ENCODE results near the gene NPHP4.

Gene NPHP4

DNA sequence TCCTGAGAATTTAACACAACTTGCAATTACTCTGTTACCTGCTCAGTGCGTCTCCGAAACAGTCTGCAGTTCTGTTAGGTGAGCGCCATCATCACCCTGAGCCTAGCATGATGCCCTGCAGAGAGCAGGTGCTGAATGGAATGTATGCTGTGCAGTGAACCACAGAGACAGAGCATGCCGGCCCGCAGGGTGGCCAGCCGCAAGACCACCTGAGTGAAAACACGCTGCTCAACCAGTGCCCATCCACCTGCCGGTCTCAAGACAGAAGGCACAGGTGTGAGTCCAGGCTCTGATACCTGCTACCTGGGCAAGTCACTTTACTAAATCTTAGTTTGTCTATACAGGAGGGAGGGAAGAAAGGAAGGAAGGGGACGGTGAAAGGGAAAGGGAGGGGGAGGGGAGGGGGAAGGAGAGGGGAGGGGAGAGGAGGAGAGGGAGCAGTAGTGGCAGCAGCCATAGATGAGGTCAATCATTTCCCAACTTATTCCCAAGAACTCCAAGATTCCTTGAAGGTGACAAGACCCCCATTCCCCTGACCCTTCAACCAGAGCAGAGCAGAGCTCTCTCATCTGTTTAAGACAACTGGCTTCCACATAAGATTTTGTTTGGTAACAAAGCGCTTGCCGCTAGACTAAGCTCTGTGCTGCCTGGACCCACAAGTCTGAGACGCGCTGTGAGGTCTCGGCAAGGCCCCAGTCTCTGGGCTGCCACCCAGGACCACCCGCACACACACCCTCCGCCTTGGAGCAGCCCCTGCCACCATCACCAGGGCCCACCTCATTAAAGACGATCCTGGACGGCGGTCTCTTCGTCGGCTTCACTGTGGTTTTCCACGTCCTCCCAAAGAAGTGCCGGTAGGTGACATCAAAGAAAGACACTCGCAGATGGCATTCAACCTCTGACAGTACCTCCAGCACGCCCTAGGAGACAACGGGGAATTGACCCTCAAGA, 14.5 kb downstream of the NPHP4 start:
- no peak for DNase-seq (ENCODE audit: low read depth in 2 of 2)
- no peak overlapping the region for H3K4me3 ChIP-seq (replicated peaks in 1 of 2; ENCODE audit: low read depth in 2 of 2, low read length in 2 of 2)
- TF ChIP-seq, protein P1, sequence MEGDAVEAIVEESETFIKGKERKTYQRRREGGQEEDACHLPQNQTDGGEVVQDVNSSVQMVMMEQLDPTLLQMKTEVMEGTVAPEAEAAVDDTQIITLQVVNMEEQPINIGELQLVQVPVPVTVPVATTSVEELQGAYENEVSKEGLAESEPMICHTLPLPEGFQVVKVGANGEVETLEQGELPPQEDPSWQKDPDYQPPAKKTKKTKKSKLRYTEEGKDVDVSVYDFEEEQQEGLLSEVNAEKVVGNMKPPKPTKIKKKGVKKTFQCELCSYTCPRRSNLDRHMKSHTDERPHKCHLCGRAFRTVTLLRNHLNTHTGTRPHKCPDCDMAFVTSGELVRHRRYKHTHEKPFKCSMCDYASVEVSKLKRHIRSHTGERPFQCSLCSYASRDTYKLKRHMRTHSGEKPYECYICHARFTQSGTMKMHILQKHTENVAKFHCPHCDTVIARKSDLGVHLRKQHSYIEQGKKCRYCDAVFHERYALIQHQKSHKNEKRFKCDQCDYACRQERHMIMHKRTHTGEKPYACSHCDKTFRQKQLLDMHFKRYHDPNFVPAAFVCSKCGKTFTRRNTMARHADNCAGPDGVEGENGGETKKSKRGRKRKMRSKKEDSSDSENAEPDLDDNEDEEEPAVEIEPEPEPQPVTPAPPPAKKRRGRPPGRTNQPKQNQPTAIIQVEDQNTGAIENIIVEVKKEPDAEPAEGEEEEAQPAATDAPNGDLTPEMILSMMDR (IDR thresholded peaks at IDR 0.05; ENCODE audit: low read depth, low read length): no peak

DNA sequence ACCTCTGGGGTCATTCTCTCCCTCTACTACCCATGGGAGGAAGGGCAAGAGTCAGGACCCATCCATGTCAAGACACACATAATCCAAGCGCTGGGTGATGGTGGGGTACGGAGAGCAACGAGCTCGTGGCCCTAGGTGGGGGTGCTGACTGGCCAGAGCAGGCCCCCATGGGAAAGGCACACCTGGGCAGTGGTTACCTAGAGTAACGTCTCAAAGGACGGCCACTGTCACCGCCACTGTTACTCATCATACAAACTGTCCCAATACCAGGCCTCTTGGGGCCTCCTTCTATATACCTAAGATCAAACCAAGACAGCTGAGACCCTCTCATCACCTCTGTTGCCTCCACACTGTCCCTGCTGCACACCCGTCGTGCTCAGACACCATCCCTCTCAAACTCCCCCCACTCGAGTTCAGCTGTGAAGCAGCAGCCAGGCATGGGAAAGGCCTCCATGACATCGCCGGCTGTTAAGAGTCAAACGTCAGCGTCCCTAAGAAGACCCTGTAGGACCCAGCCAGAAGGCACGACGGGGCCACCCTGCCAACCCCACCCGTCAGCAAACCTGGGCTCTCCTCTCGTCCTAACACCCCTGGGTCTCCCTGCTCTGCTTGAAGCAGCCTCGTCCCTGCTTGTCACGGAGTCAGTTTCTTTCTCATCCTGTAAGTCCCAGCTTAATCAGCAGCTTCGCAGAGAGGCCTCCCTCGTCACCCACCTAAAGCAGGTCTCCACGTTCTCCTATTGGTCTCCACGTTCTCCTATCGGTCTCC, 15.3 kb downstream of the NPHP4 start:
- TF ChIP-seq, protein P1 (IDR thresholded peaks at IDR 0.05; ENCODE audit: low read depth, low read length): no peak
- no peak overlapping the region for H3K4me3 ChIP-seq (replicated peaks in 1 of 2; ENCODE audit: low read depth in 2 of 2, low read length in 2 of 2)
- no peak for DNase-seq (ENCODE audit: low read depth in 2 of 2)

DNA sequence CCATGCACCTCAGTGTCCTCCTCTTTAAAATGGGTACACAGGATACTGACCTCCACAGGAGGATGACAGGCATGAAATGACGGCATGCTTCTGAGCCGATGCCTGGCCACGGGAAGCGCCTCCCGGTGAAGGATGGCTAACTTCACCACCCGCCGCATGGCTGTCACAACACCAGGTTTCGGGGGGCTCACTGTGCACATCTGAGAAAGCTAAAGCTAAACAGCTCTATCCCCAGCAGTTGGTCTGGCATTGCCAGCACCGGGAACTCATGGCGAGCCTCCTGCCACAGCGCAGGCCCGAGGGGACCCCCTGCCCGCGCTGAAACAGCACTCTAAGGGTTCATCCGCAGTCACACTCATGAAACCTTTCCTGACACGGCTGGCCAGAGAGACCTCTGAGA, 16.0 kb downstream of the NPHP4 start:
- no peak overlapping the region for H3K4me3 ChIP-seq (replicated peaks in 1 of 2; ENCODE audit: low read depth in 2 of 2, low read length in 2 of 2)
- DNase-seq (ENCODE audit: low read depth in 2 of 2): no peak
- TF ChIP-seq, protein P1 (IDR thresholded peaks at IDR 0.05; ENCODE audit: low read depth, low read length): no peak

DNA sequence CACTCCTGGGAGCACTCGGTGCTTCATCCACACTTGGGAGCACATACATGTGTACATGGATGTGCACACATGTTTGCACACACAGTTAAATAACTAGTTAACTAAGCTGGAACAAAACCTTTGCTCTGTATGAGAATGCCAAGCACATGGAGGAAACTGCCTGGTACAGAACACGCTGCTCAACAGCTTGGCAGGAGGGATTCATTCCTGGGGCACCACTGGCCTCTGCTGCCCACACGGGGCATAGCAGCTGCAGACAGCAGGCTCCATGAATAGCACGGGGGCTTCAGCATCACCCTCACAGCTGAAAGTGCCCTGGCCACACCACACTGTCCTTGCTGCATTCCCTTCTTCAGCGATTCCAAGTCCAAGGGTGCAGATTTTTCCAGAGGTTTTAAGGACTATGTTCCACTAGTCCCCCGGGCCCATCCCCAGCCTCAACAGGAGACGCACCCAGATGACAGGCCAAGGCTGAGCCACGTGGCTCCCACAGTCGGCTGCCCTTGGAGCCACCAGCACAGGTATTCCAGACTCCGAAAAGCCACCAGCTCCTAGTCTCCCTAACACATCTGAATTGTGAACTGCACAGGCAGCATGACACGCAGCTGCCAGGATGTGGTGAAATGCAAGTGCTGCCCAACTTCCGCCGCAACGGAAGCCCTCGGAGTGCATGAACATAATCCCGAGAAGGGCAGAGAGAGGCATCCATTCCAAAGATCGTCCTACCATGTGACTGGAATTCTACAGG, 16.9 kb downstream of the NPHP4 start:
- TF ChIP-seq, protein P1 (IDR thresholded peaks at IDR 0.05; ENCODE audit: low read depth, low read length): peak; percentile 71
- H3K4me3 ChIP-seq (replicated peaks in 1 of 2; ENCODE audit: low read depth in 2 of 2, low read length in 2 of 2): no peak overlapping the region
- DNase-seq (ENCODE audit: low read depth in 2 of 2): peak; percentile 58 to 75

DNA sequence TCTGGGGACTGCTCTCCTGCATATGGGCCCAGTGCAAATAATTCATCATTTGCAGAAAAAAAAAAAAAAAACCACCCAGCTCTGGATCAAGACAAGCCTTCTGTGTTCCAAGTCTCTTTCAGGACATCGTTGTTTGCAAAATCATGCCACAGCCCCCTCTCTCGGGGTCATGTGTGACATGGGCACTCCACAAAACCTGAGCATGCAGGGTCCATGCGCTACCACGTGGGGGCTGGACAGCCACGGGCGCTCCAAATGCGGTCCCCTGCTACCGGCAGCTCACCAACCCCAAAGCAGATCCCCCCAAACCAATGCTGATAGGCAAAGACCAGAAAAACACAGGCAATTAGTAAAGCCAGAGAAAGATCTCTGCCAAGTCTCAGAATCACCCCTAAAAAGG, 17.6 kb downstream of the NPHP4 start:
- no peak for DNase-seq (ENCODE audit: low read depth in 2 of 2)
- TF ChIP-seq, protein P1 (IDR thresholded peaks at IDR 0.05; ENCODE audit: low read depth, low read length): no peak
- H3K4me3 ChIP-seq (replicated peaks in 1 of 2; ENCODE audit: low read depth in 2 of 2, low read length in 2 of 2): no peak overlapping the region

DNA sequence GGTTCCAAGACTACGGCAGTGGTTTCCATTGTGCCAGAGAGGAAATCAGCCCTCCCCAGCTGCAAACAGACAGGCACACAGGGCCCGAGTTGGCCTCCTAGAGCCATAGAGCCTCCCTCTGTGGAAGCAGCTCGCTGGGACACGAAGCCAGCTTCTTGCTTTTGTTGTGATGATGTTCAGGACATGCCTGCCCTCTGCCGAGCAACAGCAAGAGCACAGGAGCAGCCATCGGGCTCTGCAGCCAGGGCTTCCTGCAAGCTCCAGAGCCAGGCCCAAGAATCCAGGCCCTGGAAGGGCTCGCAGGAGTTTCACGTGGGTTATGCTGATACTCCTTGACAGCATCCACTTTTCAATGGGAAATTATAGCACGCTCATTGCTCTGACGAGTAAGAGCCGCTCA, 18.5 kb downstream of the NPHP4 start:
- DNase-seq (ENCODE audit: low read depth in 2 of 2): peak in 1 of 2 donors; percentile 10
- H3K4me3 ChIP-seq (replicated peaks in 1 of 2; ENCODE audit: low read depth in 2 of 2, low read length in 2 of 2): no peak overlapping the region
- TF ChIP-seq, protein P1 (IDR thresholded peaks at IDR 0.05; ENCODE audit: low read depth, low read length): no peak
